Endodermal cell (in vitro differentiated cells): ENCODE data around the gene IZUMO4. TPM values are rescaled to one million over a fixed set of nuclear protein-coding genes. Genes with fewer than 3 reads are reported as not detected.

Experiments
- DNase-seq: peaks from one replicate; pipeline ENCODE4 v3.0.0-alpha.2; 2017
- H3K27ac ChIP-seq: 2 replicates; pipeline ENCODE4 v1.5.1; 2013; ENCODE audit warnings: mild to moderate bottlenecking, low read depth, low read length, moderate library complexity
- H3K27me3 ChIP-seq: 2 replicates; pipeline ENCODE4 v1.6.1; 2013; ENCODE audit warnings: mild to moderate bottlenecking, low read length, moderate library complexity; ENCODE audit not compliant: insufficient read depth, control insufficient read depth, poor library complexity, severe bottlenecking
- H3K36me3 ChIP-seq: 2 replicates; pipeline ENCODE4 v1.7.0; 2013; ENCODE audit warnings: mild to moderate bottlenecking, low read length, moderate library complexity; ENCODE audit not compliant: control insufficient read depth, insufficient read depth
- H3K4me1 ChIP-seq: one replicate; pipeline ENCODE4 v1.7.0; 2013; ENCODE audit warnings: low read length; ENCODE audit not compliant: control insufficient read depth, insufficient read depth
- H3K4me3 ChIP-seq: 2 replicates; pipeline ENCODE4 v1.5.1; 2013; ENCODE audit warnings: mild to moderate bottlenecking, low read length, moderate library complexity
- H3K9ac ChIP-seq: 2 replicates; pipeline ENCODE4 v1.6.1; 2013; ENCODE audit warnings: mild to moderate bottlenecking, low read length, moderate library complexity; ENCODE audit not compliant: poor library complexity, severe bottlenecking; ENCODE audit errors: extremely low read depth
- H3K9me3 ChIP-seq: 2 replicates; pipeline ENCODE4 v1.6.1; 2013; ENCODE audit warnings: mild to moderate bottlenecking, low read length, moderate library complexity; ENCODE audit not compliant: control insufficient read depth
- H3K27ac Mint-ChIP-seq: 2 replicates; pipeline ENCODE4 v1.8.0; 2020; ENCODE audit warnings: mixed read lengths
- H3K27me3 Mint-ChIP-seq: 2 replicates; pipeline ENCODE4 v1.8.0; 2021; ENCODE audit warnings: mild to moderate bottlenecking, mixed read lengths; ENCODE audit not compliant: insufficient read depth
- H3K36me3 Mint-ChIP-seq: 2 replicates; pipeline ENCODE4 v1.8.0; 2020; ENCODE audit warnings: low read depth, mixed read lengths
- H3K4me1 Mint-ChIP-seq: 2 replicates; pipeline ENCODE4 v1.8.0; 2020; ENCODE audit warnings: mixed read lengths
- H3K4me3 Mint-ChIP-seq: 2 replicates; pipeline ENCODE4 v1.8.0; 2020; ENCODE audit warnings: mild to moderate bottlenecking, moderate library complexity, mixed read lengths
- H3K9me3 Mint-ChIP-seq: 2 replicates; pipeline ENCODE4 v1.8.0; 2020; ENCODE audit warnings: mild to moderate bottlenecking, mixed read lengths
- CTCF ChIP-seq: fragments of 200-600 bp; sonication (generic); conservative IDR thresholded peaks from 2 replicates; pipeline ENCODE4 v1.5.0; 2021; ENCODE audit warnings: antibody characterized with exemption, mild to moderate bottlenecking
- WGBS, 2 experiments: methylation state at CpG; one replicate each; pipeline versions ENCODE4 v1.1.5 to v1.1.7; 2013; ENCODE audit warnings: missing lambda C conversion rate in 2 of 2, mixed read lengths in 1 of 2; ENCODE audit not compliant: insufficient coverage in 1 of 2, insufficient read length in 1 of 2; 5-methylcytosine and 5-hydroxymethylcytosine counted together
- total RNA-seq, 2 donors: library from RNA; stranded (reverse); fragmentation: NEBNext Ultra II Directional in 1 of 2; extraction: Animal tissue kit (Norgen Biotek cat#: 25700) in 1 of 2; gene quantifications; 2 replicates in 1 of 2; 3 replicates in 1 of 2; pipeline ENCODE4 v1.2.1, GENCODE V29; 2021

Gene IZUMO4
- total RNA-seq, 2 donors from 2014 or later = 4.3 to 5.4 TPM

- peaks cover 68% of the 10 kb centered on the region for H3K36me3 Mint-ChIP-seq
- peaks cover 62% of the 10 kb centered on the region for H3K36me3 ChIP-seq
- WGBS, 2 experiments = 95 to 99% methylated on average over 21 to 27 of the region's 27 CpGs
Measured at GRCh38 chr19:2117215-2117960, 20.7 kb downstream of the IZUMO4 start.

DNA sequence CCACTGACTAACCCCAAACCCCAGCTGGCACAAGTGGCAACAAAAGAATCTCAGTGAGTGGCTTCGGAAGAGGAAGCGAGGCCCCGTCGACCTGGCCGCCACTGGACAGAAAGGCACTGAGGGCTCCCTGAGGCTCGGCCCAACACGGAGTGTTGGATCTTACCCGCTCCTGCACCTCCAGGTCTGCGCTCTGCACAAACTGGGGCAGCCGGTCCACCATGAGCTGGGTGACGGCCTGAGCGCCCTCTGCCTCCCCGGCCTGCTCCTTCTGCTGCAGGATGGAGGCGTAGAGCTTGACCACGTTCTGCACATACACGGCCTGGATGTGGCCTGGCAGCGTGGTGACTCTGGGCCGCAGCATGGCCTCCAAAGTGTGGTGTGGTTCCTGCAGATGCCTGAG is 21.7 kb downstream of the IZUMO4 start:
- Mint-ChIP-seq H3K27me3 (no peaks in the 10 kb centered on the region), H3K4me3 (no peak overlapping the region), H3K27ac (no peak overlapping the region), H3K4me1 (no peaks in the 10 kb centered on the region), H3K36me3 (peaks cover 75% of the 10 kb centered on the region), H3K9me3 (no peaks in the 10 kb centered on the region)
- Histone ChIP-seq H3K27ac (no peak overlapping the region), H3K4me3 (no peak overlapping the region), H3K9ac (no peak overlapping the region), H3K4me1 (no peaks in the 10 kb centered on the region), H3K9me3 (no peaks in the 10 kb centered on the region), H3K36me3 (peaks cover 67% of the 10 kb centered on the region), H3K27me3 (no peaks in the 10 kb centered on the region)
- DNase-seq = no peak
- 94 to 97% methylated on average over 17 to 18 of the region's 18 CpGs for WGBS, 2 experiments
- TF ChIP-seq CTCF = no peak

More at GRCh38 chr19:2117215-2117960, 20.7 kb downstream of the IZUMO4 start:
- no peak for DNase-seq
- no peak overlapping the region for H3K4me3 ChIP-seq
- no peaks in the 10 kb centered on the region for H3K4me1 ChIP-seq
- H3K9ac ChIP-seq = no peak overlapping the region
- no peak overlapping the region for H3K27ac ChIP-seq
- H3K9me3 Mint-ChIP-seq = no peaks in the 10 kb centered on the region
- H3K4me1 Mint-ChIP-seq = no peaks in the 10 kb centered on the region
- TF ChIP-seq CTCF = no peak
- no peak overlapping the region for H3K4me3 Mint-ChIP-seq
- no peaks in the 10 kb centered on the region for H3K9me3 ChIP-seq
- no peaks in the 10 kb centered on the region for H3K27me3 ChIP-seq
- no peaks in the 10 kb centered on the region for H3K27me3 Mint-ChIP-seq
- no peak overlapping the region for H3K27ac Mint-ChIP-seq

DNA sequence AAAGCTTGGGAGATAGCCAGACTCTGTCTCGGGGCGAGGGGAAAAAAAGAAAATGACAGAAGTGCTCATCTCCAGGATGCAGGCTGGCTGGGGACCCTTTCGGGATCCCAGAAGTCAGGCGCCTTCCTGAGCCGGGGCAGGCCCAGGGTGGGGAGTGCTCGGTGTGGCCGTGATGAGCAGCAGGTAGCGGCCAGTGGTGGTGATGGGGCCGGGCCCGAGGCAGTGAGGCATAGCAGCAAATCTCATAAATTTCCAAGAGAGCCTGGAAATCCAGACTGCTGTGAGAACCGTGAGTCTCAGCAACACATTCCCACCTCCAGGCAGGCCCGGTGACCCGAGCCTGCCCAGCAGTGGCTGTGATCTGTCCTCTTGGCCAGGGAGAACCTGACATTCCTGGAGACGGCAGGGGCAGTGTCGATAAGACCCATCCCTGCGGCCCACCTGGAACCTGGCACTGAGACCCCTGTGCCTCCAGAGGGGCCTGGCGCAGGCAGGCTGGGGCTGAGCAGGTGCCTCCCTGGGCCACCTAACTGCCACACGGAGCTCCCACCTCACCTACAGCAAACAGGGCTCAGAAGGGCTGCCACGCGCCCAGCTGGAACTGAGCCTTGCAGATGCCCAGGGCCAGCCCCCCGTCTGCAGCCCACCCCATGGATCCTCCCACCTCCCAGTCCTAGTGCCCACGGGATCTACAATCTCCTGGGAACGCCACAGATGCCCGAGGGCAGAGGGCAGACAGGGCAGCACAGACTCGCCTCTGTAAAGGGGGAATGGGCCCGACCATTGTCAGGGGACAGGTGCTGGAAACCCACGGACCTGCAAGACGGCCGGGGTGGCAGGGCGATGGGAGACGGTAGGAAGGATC is 23.4 kb downstream of the IZUMO4 start:
- H3K4me1 Mint-ChIP-seq = no peaks in the 10 kb centered on the region
- Histone ChIP-seq H3K27ac (no peak overlapping the region), H3K9me3 (no peaks in the 10 kb centered on the region), H3K36me3 (peaks cover 78% of the 10 kb centered on the region), H3K4me3 (no peak overlapping the region), H3K4me1 (no peaks in the 10 kb centered on the region), H3K27me3 (no peaks in the 10 kb centered on the region), H3K9ac (no peak overlapping the region)
- H3K4me3 Mint-ChIP-seq = no peak overlapping the region
- no peaks in the 10 kb centered on the region for H3K9me3 Mint-ChIP-seq
- TF ChIP-seq CTCF = no peak
- peaks cover 69% of the 10 kb centered on the region for H3K36me3 Mint-ChIP-seq
- DNase-seq = no peak
- no peaks in the 10 kb centered on the region for H3K27me3 Mint-ChIP-seq
- H3K27ac Mint-ChIP-seq = no peak overlapping the region
- WGBS, 2 experiments = 94 to 95% methylated on average over 20 to 31 of the region's 31 CpGs
